LoVo (cell line): Measurements from ENCODE around the gene LAMTOR3.

Experiments
- DNase-seq: peaks from one replicate; pipeline ENCODE4 v3.0.0-alpha.2; 2016; ENCODE audit warnings: low spot score

Gene LAMTOR3

GRCh38 chr4:99894161-99894997 lies at the start of gene LAMTOR3:
LAMTOR3 (minus strand) TSS chr4:99894427; CDS start chr4:99893963, 464 bp downstream.
- DNase-seq, result peak; percentile 92

- no peak for DNase-seq
Observed at GRCh38 chr4:99938243-99938753, 44.1 kb upstream of the LAMTOR3 start.

- DNase-seq, result no peak
Observed at GRCh38 chr4:99934891-99935290, 40.7 kb upstream of the LAMTOR3 start.

- DNase-seq, result no peak
Observed at GRCh38 chr4:99927566-99927965, 33.3 kb upstream of the LAMTOR3 start.

- DNase-seq, result no peak
Observed at GRCh38 chr4:99921174-99921573, 26.9 kb upstream of the LAMTOR3 start.

GRCh38 chr4:99918656-99919055 lies 24.4 kb upstream of the LAMTOR3 start:
- peak; percentile 40 for DNase-seq

GRCh38 chr4:99917575-99917974 lies 23.3 kb upstream of the LAMTOR3 start:
- no peak for DNase-seq

GRCh38 chr4:99915449-99915848 lies 21.2 kb upstream of the LAMTOR3 start:
- DNase-seq, result no peak

GRCh38 chr4:99894998-99895397 lies 771 bp upstream of the LAMTOR3 start:
- DNase-seq, result no peak

- no peak for DNase-seq
Observed at GRCh38 chr4:99893839-99894160, 427 bp downstream of the LAMTOR3 start.

- DNase-seq, result no peak
Observed at GRCh38 chr4:99893029-99893428, 1.2 kb downstream of the LAMTOR3 start.

GRCh38 chr4:99891351-99891750 lies 2.9 kb downstream of the LAMTOR3 start:
- no peak for DNase-seq

GRCh38 chr4:99887837-99888236 lies 6.4 kb downstream of the LAMTOR3 start:
- no peak for DNase-seq

GRCh38 chr4:99886146-99886545 lies 8.1 kb downstream of the LAMTOR3 start:
- no peak for DNase-seq

GRCh38 chr4:99885687-99886086 lies 8.5 kb downstream of the LAMTOR3 start:
- DNase-seq, result no peak

- peak; percentile 12 for DNase-seq
Observed at GRCh38 chr4:99885063-99885664, 9.1 kb downstream of the LAMTOR3 start.

- DNase-seq, result no peak
Observed at GRCh38 chr4:99879458-99879857, 14.8 kb downstream of the LAMTOR3 start.

- no peak for DNase-seq
Observed at GRCh38 chr4:99878604-99879003, 15.6 kb downstream of the LAMTOR3 start.

GRCh38 chr4:99876946-99877345 lies 17.3 kb downstream of the LAMTOR3 start:
- no peak for DNase-seq

- DNase-seq, result no peak
Observed at GRCh38 chr4:99875071-99875470, 19.2 kb downstream of the LAMTOR3 start.

GRCh38 chr4:99872570-99872969 lies 21.7 kb downstream of the LAMTOR3 start:
- no peak for DNase-seq

GRCh38 chr4:99868126-99868596 lies 26.1 kb downstream of the LAMTOR3 start:
- no peak for DNase-seq

GRCh38 chr4:99863804-99864203 lies 30.4 kb downstream of the LAMTOR3 start:
- no peak for DNase-seq
